WTC11 (cell line): ENCODE measurements around the gene NGRN. TPM values are rescaled to one million over a fixed set of nuclear protein-coding genes. Genes with fewer than 3 reads are reported as not detected.

Source experiments
- ATAC-seq: fragments of 200-7000 bp; cut with Tn5 transposase; 2 replicates; pipeline ENCODE4 v1.10.0; 2021; ENCODE audit warnings: mild to moderate bottlenecking, moderate library complexity
- CTCF ChIA-PET: fragments of 300-600 bp; sonication (Branson Sonifier 250); formaldehyde crosslinking; loops from one replicate; lab custom pipeline; 2021; ENCODE audit warnings: antibody characterized with exemption; lab: Charles Lee
- POLR2A ChIA-PET: fragments of 350-600 bp; sonication (Branson Sonifier 250); formaldehyde crosslinking; loops from one replicate; lab custom pipeline; 2021; ENCODE audit warnings: antibody characterized with exemption; lab: Charles Lee
- DNase-seq: peaks from one replicate; pipeline ENCODE4 v3.0.0; 2021; ENCODE audit warnings: low spot score
- H3K27ac Mint-ChIP-seq: 2 replicates; pipeline ENCODE4 v1.8.0; 2021; ENCODE audit warnings: mixed read lengths
- H3K27me3 Mint-ChIP-seq: 2 replicates; pipeline ENCODE4 v1.8.0; 2021; ENCODE audit warnings: low read depth, mild to moderate bottlenecking, moderate library complexity, mixed read lengths
- H3K36me3 Mint-ChIP-seq: 2 replicates; pipeline ENCODE4 v1.8.0; 2021; ENCODE audit warnings: mixed read lengths
- H3K4me1 Mint-ChIP-seq: 2 replicates; pipeline ENCODE4 v1.8.0; 2022; ENCODE audit warnings: mixed read lengths
- H3K4me3 Mint-ChIP-seq: 2 replicates; pipeline ENCODE4 v1.8.0; 2021; ENCODE audit warnings: mild to moderate bottlenecking, moderate library complexity, mixed read lengths
- H3K9me3 Mint-ChIP-seq: 2 replicates; pipeline ENCODE4 v1.8.0; 2021; ENCODE audit warnings: mixed read lengths
- ESRRA ChIP-seq: sonication (generic); formaldehyde crosslinking; IDR thresholded peaks from 2 replicates; pipeline ENCODE4 v1.8.1; 2022; ENCODE audit warnings: mild to moderate bottlenecking, missing genetic modification reagents, borderline replicate concordance
- ETV6 ChIP-seq: sonication (generic); formaldehyde crosslinking; IDR thresholded peaks from 2 replicates; pipeline ENCODE4 v1.8.1; 2022; ENCODE audit warnings: mild to moderate bottlenecking, missing genetic modification reagents
- FOXP1 ChIP-seq: sonication (generic); formaldehyde crosslinking; IDR thresholded peaks from 2 replicates; pipeline ENCODE4 v1.8.0; 2022; ENCODE audit warnings: missing genetic modification reagents, mild to moderate bottlenecking, moderate library complexity, borderline replicate concordance
- GABPB1 ChIP-seq: sonication (generic); formaldehyde crosslinking; IDR thresholded peaks from 2 replicates; pipeline ENCODE4 v1.8.1; 2023; ENCODE audit warnings: mild to moderate bottlenecking, missing genetic modification reagents
- GRHL2 ChIP-seq: fragments of 250-450 bp; sonication (Bioruptor Pico); IDR thresholded peaks from 2 replicates; pipeline ENCODE4 v1.8.0; 2022; ENCODE audit warnings: mild to moderate bottlenecking, moderate library complexity; ENCODE audit not compliant: insufficient replicate concordance, severe bottlenecking
- JUN ChIP-seq: sonication (generic); formaldehyde crosslinking; IDR thresholded peaks from 2 replicates; pipeline ENCODE4 v1.8.0; 2023; ENCODE audit warnings: mild to moderate bottlenecking, missing genetic modification reagents
- NR3C1 ChIP-seq: sonication (generic); formaldehyde crosslinking; conservative IDR thresholded peaks from 2 replicates; pipeline ENCODE4 v1.8.1; 2023; ENCODE audit warnings: low read depth, mild to moderate bottlenecking, missing genetic modification reagents
- SMAD3 ChIP-seq: sonication (generic); formaldehyde crosslinking; IDR thresholded peaks from 2 replicates; pipeline ENCODE4 v1.8.0; 2022; ENCODE audit warnings: missing genetic modification reagents, mild to moderate bottlenecking, borderline replicate concordance
- SP1 ChIP-seq: sonication (generic); formaldehyde crosslinking; conservative IDR thresholded peaks from 2 replicates; pipeline ENCODE4 v1.8.1; 2022; ENCODE audit warnings: missing genetic modification reagents
- TEAD1 ChIP-seq: sonication (generic); formaldehyde crosslinking; IDR thresholded peaks from 2 replicates; pipeline ENCODE4 v1.8.0; 2022; ENCODE audit warnings: mild to moderate bottlenecking, missing genetic modification reagents
- ZNF121 ChIP-seq: sonication (generic); formaldehyde crosslinking; IDR thresholded peaks from 2 replicates; pipeline ENCODE4 v1.8.0; 2023; ENCODE audit warnings: missing genetic modification reagents
- ZNF138 ChIP-seq: sonication (generic); formaldehyde crosslinking; conservative IDR thresholded peaks from 2 replicates; pipeline ENCODE4 v1.8.1; 2022; ENCODE audit warnings: mild to moderate bottlenecking, moderate library complexity, missing genetic modification reagents
- ZNF232 ChIP-seq: sonication (generic); formaldehyde crosslinking; IDR thresholded peaks from 2 replicates; pipeline ENCODE4 v1.8.0; 2022; ENCODE audit warnings: mild to moderate bottlenecking, missing genetic modification reagents
- ZNF416 ChIP-seq: fragments of 250-450 bp; sonication (Bioruptor Pico); IDR thresholded peaks from 2 replicates; pipeline ENCODE4 v1.9.0; 2021; ENCODE audit warnings: mild to moderate bottlenecking, inconsistent platforms
- total RNA-seq: library from RNA; stranded (reverse); gene quantifications from 3 replicates; pipeline ENCODE4 v1.2.3, GENCODE V29; 2021
- TF ChIP-seq, protein P1 (sequence below): sonication (generic); formaldehyde crosslinking; IDR thresholded peaks from 2 replicates; pipeline ENCODE4 v1.8.0; 2022; ENCODE audit warnings: mild to moderate bottlenecking, missing genetic modification reagents
- TF ChIP-seq, protein P2 (sequence below): sonication (generic); formaldehyde crosslinking; IDR thresholded peaks from 2 replicates; pipeline ENCODE4 v1.8.0; 2022; ENCODE audit warnings: mild to moderate bottlenecking, missing genetic modification reagents
- TF ChIP-seq, protein P3 (sequence below): sonication (generic); formaldehyde crosslinking; IDR thresholded peaks from 2 replicates; pipeline ENCODE4 v1.8.1; 2023; ENCODE audit warnings: mild to moderate bottlenecking, moderate library complexity, missing genetic modification reagents
- TF ChIP-seq, protein P4 (sequence below): sonication (generic); formaldehyde crosslinking; IDR thresholded peaks from 2 replicates; pipeline ENCODE4 v1.8.0; 2022; ENCODE audit warnings: mild to moderate bottlenecking, missing genetic modification reagents
- TF ChIP-seq, protein P5 (sequence below): sonication (generic); formaldehyde crosslinking; conservative IDR thresholded peaks from 2 replicates; pipeline ENCODE4 v1.8.1; 2023; ENCODE audit warnings: mild to moderate bottlenecking, low read depth, missing genetic modification reagents, moderate library complexity
- TF ChIP-seq, protein P6 (sequence below): sonication (generic); formaldehyde crosslinking; IDR thresholded peaks from 2 replicates; pipeline ENCODE4 v1.8.0; 2023; ENCODE audit warnings: missing genetic modification reagents

Gene NGRN
- total RNA-seq, 1 experiment from 2014 or later, result 77.8 TPM

DNA sequence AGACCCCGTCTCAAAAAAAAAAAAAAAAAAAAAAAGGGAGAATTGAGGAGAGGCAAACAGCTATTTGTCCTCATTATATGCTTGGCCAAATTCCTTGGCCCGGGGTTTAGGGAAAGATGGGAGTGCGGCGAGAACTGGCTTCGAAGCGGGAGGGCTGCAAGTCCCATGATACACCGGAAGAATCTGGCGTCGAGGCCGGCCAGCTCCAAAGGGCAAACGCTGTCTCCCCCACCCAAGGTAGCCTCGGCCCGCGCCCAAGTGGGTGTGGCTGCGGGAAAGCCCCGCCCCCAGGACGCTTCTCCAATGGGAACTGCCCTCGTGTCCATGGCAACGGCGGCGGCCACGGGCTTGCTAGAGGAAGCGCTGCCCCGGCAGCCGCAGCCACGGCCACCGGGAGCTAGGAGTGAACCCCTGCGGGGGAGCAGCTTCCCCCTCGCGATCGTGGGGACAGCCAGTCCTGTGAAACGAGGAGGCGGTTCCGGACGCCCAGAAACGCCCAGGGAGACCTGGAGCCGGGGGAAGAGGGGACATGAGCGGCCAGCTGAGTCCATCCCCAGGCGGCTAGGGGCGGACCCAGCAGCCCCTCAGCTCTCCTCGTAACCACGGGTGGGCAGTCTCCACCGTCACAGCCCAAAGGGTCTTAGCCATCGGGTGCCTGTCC is 16.1 kb upstream of the NGRN start, which contains the start of gene TTLL13:
Gene TTLL13 (plus strand): TSS at position 354 of the 661 bp plus-strand sequence. CDS start 1,075 bp downstream, outside the sequence.
- no peaks in the 10 kb centered on the region for H3K9me3 Mint-ChIP-seq
- POLR2A ChIA-PET, result interaction anchor here (1.1 to 1.6 kb wide), 4 partner anchors 16 to 48 kb away, joined by 3 to 11 read pairs (median 9); partner anchors contain the start of genes CIB1, GDPGP1, NGRN and SEMA4B
- peak within 1 kb of the TSS; percentile 72 for H3K4me3 Mint-ChIP-seq
- H3K4me1 Mint-ChIP-seq, result peaks cover 8% of the 10 kb centered on the region; the same call in 1 of the 2 replicates
- ATAC-seq (peak; percentile 95), DNase-seq (peak; percentile 82)
- H3K27ac Mint-ChIP-seq, result no peak within 1 kb of the TSS; the same call in 1 of the 2 replicates
- no peaks in the 10 kb centered on the region for H3K36me3 Mint-ChIP-seq
- TF ChIP-seq ESRRA (peak; percentile 53; the same call in 1 of the 2 replicates), SMAD3 (CRISPR knock-in tag) (peak; percentile 88), ETV6 (peak; percentile 86), TEAD1 (CRISPR knock-in tag) (peak; percentile 77; the same call in 1 of the 2 replicates), FOXP1 (CRISPR knock-in tag) (peak; percentile 89), GABPB1 (no peak), JUN (no peak), ZNF138 (CRISPR knock-in tag) (peak; percentile 80; the same call in 1 of the 2 replicates), ZNF416 (no peak), SP1 (peak; percentile 77), ZNF232 (peak; percentile 89; the same call in 1 of the 2 replicates), GRHL2 (CRISPR knock-in tag) (no peak), ZNF121 (CRISPR knock-in tag) (peak; percentile 8; the same call in 1 of the 2 replicates), NR3C1 (CRISPR knock-in tag) (no peak)
- TF ChIP-seq, protein P1, sequence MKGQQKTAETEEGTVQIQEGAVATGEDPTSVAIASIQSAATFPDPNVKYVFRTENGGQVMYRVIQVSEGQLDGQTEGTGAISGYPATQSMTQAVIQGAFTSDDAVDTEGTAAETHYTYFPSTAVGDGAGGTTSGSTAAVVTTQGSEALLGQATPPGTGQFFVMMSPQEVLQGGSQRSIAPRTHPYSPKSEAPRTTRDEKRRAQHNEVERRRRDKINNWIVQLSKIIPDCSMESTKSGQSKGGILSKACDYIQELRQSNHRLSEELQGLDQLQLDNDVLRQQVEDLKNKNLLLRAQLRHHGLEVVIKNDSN (CRISPR knock-in tag), result no peak; the same call in 1 of the 2 replicates
- TF ChIP-seq, protein P2, sequence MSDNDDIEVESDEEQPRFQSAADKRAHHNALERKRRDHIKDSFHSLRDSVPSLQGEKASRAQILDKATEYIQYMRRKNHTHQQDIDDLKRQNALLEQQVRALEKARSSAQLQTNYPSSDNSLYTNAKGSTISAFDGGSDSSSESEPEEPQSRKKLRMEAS (CRISPR knock-in tag), result peak; percentile 94
- TF ChIP-seq, protein P3, sequence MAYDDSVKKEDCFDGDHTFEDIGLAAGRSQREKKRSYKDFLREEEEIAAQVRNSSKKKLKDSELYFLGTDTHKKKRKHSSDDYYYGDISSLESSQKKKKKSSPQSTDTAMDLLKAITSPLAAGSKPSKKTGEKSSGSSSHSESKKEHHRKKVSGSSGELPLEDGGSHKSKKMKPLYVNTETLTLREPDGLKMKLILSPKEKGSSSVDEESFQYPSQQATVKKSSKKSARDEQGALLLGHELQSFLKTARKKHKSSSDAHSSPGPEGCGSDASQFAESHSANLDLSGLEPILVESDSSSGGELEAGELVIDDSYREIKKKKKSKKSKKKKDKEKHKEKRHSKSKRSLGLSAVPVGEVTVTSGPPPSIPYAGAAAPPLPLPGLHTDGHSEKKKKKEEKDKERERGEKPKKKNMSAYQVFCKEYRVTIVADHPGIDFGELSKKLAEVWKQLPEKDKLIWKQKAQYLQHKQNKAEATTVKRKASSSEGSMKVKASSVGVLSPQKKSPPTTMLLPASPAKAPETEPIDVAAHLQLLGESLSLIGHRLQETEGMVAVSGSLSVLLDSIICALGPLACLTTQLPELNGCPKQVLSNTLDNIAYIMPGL, result 0 out of 2 replicates have a peak, but pooled peaks have one; percentile 28
- TF ChIP-seq, protein P4, sequence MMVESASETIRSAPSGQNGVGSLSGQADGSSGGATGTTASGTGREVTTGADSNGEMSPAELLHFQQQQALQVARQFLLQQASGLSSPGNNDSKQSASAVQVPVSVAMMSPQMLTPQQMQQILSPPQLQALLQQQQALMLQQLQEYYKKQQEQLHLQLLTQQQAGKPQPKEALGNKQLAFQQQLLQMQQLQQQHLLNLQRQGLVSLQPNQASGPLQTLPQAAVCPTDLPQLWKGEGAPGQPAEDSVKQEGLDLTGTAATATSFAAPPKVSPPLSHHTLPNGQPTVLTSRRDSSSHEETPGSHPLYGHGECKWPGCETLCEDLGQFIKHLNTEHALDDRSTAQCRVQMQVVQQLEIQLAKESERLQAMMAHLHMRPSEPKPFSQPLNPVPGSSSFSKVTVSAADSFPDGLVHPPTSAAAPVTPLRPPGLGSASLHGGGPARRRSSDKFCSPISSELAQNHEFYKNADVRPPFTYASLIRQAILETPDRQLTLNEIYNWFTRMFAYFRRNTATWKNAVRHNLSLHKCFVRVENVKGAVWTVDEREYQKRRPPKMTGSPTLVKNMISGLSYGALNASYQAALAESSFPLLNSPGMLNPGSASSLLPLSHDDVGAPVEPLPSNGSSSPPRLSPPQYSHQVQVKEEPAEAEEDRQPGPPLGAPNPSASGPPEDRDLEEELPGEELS (CRISPR knock-in tag), result peak; percentile 72; the same call in 1 of the 2 replicates
- TF ChIP-seq, protein P5, sequence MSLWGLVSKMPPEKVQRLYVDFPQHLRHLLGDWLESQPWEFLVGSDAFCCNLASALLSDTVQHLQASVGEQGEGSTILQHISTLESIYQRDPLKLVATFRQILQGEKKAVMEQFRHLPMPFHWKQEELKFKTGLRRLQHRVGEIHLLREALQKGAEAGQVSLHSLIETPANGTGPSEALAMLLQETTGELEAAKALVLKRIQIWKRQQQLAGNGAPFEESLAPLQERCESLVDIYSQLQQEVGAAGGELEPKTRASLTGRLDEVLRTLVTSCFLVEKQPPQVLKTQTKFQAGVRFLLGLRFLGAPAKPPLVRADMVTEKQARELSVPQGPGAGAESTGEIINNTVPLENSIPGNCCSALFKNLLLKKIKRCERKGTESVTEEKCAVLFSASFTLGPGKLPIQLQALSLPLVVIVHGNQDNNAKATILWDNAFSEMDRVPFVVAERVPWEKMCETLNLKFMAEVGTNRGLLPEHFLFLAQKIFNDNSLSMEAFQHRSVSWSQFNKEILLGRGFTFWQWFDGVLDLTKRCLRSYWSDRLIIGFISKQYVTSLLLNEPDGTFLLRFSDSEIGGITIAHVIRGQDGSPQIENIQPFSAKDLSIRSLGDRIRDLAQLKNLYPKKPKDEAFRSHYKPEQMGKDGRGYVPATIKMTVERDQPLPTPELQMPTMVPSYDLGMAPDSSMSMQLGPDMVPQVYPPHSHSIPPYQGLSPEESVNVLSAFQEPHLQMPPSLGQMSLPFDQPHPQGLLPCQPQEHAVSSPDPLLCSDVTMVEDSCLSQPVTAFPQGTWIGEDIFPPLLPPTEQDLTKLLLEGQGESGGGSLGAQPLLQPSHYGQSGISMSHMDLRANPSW (CRISPR knock-in tag), result no peak; the same call in 1 of the 2 replicates
- TF ChIP-seq, protein P6, sequence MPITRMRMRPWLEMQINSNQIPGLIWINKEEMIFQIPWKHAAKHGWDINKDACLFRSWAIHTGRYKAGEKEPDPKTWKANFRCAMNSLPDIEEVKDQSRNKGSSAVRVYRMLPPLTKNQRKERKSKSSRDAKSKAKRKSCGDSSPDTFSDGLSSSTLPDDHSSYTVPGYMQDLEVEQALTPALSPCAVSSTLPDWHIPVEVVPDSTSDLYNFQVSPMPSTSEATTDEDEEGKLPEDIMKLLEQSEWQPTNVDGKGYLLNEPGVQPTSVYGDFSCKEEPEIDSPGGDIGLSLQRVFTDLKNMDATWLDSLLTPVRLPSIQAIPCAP (CRISPR knock-in tag), result peak; percentile 63; the same call in 1 of the 2 replicates
- peaks cover 16% of the 10 kb centered on the region for H3K27me3 Mint-ChIP-seq
- CTCF ChIA-PET, result interaction anchor here (0.6 to 2.8 kb wide), 19 partner anchors 13 to 683 kb away, joined by 3 to 31 read pairs (median 5); partner anchors contain the start of genes CIB1, GDPGP1, HDDC3 and IDH2
